DND-41 (cell line): Measurements from ENCODE around the gene PSMG3.

Experiments
- CTCF ChIP-seq: IDR thresholded peaks from 2 replicates; pipeline ENCODE4 v1.5.1; 2012; ENCODE audit warnings: borderline replicate concordance, low read length, moderate library complexity, mild to moderate bottlenecking; ENCODE audit not compliant: poor library complexity, severe bottlenecking; ENCODE audit errors: extremely low read depth
- EZH2 ChIP-seq: IDR thresholded peaks from 3 replicates; pipeline ENCODE4 v1.6.1; 2012; ENCODE audit warnings: borderline replicate concordance, low read depth, mild to moderate bottlenecking, moderate library complexity, low read length, inconsistent platforms; ENCODE audit not compliant: severe bottlenecking

- no peak for TF ChIP-seq CTCF
- TF ChIP-seq EZH2: no peak
These were observed 31.2 kb downstream of the PSMG3 start for GRCh38 chr7:1538544-1539180.
